Glomerular visceral epithelial cell (primary cell): Measurements from ENCODE around the gene GP1BB.

ENCODE experiments used
- DNase-seq: peaks from one replicate; pipeline ENCODE4 v3.0.0-alpha.2; 2016; ENCODE audit errors: extremely low spot score

GP1BB gene

GRCh38 chr22:19742160-19743066 lies 19.1 kb downstream of the GP1BB start:
- no peak for DNase-seq

DNA sequence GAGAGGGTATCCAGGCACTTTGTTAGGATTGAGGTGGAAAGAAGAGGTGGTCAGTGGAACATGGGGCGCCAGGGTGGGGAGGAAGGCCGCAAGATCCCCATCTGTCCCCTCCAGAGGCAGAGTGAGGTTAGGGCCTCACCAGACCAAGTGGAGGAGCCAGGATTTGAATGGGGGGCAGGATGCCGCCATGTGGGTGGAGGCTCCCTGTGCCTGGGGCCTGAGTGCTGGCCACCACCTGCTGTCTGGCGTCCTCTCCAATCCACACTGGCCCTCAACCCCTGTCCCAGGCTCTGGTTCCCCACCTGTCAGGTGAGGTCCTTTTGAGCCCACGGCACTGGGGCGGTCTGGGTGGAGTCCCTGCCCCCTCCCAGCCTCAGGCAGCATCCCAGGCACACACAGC lies 19.7 kb downstream of the GP1BB start:
- DNase-seq, result no peak

DNA sequence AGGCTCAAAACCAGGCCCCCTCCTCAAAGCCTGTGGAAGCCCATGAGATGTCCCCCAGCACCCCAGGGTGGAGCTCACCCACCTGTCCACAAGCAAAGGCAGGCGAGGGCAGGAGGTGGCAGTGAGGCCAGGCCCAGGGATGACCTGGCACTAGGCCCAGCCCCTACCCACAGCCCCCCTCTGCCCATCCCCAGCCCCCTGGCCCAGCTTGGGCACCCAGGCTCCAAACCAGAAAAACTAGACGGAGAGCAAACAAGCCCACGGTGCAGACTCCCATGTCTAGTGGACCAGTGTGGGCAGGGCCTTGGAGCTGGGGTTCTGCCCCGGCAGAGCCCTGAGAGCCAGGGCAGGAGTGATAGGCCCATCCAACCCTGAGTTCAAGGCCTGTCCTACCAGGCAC lies 20.3 kb downstream of the GP1BB start:
- DNase-seq, result no peak

GRCh38 chr22:19744350-19745006 lies 21.1 kb downstream of the GP1BB start:
- no peak for DNase-seq

- no peak for DNase-seq
These were observed 22.1 kb downstream of the GP1BB start for GRCh38 chr22:19745155-19746101.

GRCh38 chr22:19746726-19747125 lies 23.4 kb downstream of the GP1BB start:
- DNase-seq, result no peak

DNA sequence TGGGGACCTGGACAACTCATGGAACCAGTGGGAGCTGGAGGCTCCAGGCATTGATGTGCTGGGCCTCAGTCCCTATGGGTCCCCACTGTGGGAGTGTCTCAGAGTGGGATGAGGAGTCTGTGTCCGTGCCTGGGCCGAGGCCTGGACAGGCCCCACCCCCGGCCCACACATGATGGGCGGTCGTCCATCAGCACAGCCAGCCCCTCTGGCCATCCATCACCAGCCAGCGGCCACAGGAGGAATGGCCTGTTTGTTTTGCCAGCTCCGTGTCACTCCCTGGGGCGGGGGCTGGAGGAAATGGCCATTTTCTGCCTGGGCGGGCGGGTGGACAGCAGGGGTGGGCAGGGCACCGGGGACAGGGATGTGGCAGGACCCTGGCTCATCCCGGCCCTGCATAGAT lies 24.2 kb downstream of the GP1BB start:
- DNase-seq, result no peak

GRCh38 chr22:19748139-19748538 lies 24.8 kb downstream of the GP1BB start:
- DNase-seq, result no peak

DNA sequence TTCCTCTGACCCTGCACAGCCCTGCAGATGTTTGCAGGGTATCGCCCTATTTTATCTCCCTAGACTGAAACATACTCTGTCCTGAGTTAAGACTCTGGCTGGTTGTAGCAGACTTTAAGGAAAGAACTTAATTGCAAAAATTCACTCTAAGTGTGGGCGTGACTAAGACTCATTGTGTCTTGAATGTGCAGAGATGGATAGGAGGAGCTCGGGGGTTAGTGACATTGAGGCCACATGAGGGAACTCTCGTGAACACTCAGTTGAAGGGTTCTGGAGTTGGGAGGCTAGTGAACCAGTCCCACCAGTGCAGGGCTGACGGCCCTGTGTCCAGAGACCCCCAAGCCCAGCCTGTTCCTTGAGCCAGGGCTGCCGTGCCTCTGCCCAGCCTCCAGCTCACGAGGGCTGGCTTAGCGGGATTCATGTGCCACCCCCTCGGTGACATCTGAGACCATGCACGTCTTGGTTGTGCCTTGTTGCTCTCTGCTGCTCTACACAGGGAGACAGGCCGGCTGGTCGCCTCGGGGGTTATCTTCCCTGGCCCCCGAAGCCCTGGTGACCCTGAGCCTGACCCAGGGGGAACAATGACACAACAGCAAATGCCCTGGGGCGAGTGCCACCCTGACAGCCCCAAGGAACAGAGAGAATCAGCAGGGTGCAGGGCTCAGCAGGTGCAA lies 25.8 kb downstream of the GP1BB start:
- DNase-seq, result no peak

- DNase-seq, result no peak
These were observed 26.5 kb downstream of the GP1BB start for GRCh38 chr22:19749876-19750275.

DNA sequence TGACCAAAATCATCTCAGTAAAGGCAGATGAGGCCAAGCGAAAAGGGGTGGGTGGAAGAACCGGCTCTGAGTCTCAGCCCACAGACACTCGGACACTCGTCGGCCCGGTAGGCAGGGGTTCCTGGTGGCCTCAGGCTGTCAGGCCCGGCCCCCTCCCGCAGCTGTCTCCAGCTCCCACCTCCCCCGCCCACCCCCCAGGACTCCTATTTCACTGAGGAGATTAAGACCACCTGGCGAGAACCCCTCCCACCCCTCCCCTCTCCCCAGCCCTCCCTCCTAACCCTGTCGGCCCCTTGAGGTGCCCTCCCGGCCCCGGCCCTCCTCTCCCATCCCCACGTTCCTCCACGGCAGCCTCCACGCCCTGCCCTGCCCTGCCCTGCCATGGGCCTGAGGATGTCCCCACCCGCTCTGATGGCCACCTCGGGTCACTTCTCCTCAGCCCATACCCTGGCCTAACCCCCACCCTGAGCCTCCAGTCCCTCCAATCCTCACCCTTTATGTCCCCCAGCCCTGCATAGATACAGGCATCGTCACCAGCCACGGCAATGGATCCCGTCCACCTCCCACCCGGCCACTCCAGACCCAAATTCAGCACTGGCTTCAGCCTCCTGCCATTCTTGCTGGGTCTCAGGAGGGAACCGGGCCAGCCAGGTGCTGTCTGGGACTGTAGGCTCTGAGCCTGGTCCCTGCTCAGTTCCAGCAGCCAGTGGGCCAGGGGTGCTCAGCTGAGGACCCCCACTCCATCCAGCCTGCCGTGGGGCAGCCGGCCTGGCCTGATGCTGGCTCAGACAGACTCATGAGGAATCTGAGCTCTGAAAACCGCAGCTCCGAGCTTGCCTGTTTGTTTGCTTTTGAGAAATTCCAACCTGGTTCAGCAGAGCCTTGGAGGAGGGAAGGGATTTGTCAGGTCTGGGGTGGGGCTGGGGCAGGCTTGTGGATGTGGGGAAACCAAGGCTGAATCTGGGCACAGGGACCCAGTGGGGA lies 27.5 kb downstream of the GP1BB start:
- peak; percentile 33 for DNase-seq

GRCh38 chr22:19751497-19752245 lies 28.3 kb downstream of the GP1BB start:
- DNase-seq, result no peak

DNA sequence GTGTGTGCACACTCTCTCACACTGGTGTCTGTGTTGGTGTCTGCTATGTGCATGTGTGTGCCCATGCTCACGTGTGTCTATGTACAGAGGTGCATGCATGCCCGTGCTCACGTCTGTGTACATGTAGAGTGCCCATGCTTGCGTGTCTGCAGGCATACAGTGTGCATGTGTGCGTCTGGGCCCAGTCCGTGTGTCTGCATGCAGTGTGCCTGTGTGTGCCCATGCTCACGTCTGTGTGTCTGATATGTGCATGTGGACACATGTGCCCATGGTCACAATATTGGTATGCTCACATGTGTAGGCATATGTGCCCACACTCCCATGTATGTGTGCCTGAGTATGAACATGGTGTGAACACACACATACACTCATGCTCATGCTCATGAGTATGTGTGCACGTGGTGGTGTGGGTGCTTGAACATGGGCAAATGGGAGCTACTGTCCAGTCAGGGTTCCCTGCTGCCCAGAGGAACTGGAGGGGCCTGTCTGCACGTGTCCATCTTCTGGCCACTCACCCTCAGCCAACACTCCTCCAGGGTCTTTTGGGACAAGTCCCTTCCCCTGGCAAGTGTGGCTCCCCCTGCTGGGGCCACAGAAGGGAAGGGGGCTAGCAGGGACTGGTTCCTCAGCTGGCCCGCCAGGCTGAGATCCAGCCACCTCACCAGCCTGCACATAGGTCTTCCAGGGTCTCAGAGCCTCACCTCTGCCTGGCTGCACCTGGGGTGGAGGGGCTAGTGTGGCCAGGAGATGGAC lies 29.9 kb downstream of the GP1BB start:
- DNase-seq, result no peak

GRCh38 chr22:19753996-19754700 lies 30.8 kb downstream of the GP1BB start:
- no peak for DNase-seq

DNA sequence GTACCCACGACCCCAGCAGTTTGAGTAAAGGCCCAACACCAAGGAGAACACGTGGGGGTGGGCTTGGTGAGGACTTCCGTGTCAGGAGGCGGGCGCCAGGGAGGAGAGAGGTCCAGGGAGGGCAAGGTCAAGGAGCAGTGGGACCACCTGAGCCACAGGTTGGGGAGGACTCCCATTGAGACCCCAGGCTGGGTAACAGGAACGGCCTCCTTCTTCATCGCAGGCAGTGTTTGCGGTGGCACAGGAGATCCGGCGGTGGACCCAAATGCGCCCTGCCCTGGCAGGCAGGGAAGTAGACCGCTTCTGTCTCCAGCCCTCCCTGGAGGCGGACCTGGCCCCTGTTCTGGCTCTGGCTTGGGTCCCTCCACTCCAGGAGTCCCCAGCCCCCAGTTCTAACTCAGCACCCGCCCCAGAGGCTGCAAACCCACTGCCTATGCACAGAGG lies 31.4 kb downstream of the GP1BB start:
- no peak for DNase-seq

DNA sequence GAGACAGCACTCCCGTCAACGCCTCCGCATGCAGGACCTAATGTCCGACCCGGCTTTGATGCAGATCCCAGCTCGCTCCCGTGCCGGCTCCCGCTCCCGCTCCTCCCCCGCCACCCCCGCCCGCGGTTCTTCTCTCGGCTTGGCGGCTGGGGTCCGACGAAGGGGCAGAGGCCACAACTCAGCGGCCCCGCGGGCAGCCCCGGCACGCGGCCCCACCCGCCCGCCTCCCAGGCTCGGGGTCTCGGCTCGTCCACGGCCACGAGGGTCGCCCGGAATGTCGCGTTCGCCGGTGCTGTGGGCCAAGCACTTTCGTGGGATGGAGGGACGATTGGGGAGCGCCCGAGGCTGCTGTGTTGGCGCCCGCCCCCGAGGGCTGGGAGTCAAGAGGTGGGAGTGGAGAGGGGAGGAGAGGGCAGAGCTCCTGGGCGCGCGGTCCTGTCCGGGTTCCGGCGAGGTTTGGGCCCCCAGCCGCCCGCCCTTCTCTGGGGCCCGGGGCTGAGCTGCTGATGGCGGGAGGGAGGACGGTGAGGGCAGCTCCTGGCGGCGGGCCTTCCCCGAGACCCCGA lies 31.9 kb downstream of the GP1BB start:
- no peak for DNase-seq

DNA sequence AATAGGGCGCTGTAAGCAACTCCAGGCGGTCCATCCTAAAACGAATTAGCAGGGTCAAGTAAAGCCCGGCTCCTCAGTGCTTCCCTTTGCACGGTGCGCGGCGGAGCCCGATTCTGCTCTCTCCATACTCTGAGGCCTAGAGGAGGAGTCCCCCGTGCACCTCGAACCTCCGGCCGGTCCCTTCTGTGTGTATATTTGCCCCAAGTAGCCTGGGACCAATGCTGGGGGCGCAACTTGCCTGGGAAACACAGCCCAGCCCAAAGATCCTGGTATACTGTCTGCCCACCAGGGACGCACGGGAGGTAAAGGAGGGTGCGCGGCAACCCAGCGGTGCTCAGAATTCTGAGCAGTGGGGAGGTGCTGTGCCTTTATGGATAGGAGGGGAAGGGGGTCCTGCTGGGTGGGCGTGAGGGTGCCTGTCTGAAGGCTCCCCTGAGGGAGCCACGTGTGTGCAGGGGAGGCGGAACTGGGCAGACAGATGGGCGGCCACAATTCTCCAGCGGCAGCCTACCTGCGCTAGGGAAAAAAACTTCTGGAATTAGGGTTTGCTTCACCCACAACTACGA lies 32.5 kb downstream of the GP1BB start:
- no peak for DNase-seq
